IPS-18a (cell line): Measurements from ENCODE around the gene GRM1.

ENCODE experiments used
- H3K27ac ChIP-seq: one replicate; pipeline ENCODE4 v1.5.1; 2013; ENCODE audit warnings: low read length
- H3K27me3 ChIP-seq: one replicate; pipeline ENCODE4 v1.6.1; 2013; ENCODE audit warnings: mild to moderate bottlenecking, low read length; ENCODE audit not compliant: control insufficient read depth, insufficient read depth
- H3K36me3 ChIP-seq: one replicate; pipeline ENCODE4 v1.6.1; 2013; ENCODE audit warnings: low read depth, low read length; ENCODE audit not compliant: control insufficient read depth
- H3K4me1 ChIP-seq: one replicate; pipeline ENCODE4 v1.6.1; 2013; ENCODE audit warnings: low read depth, low read length; ENCODE audit not compliant: control insufficient read depth
- H3K4me3 ChIP-seq: one replicate; pipeline ENCODE4 v1.5.1; 2013; ENCODE audit warnings: low read length
- H3K9ac ChIP-seq: one replicate; pipeline ENCODE4 v1.6.1; 2013; ENCODE audit warnings: mild to moderate bottlenecking, low read length, moderate library complexity
- H3K9me3 ChIP-seq: one replicate; pipeline ENCODE4 v1.6.1; 2013; ENCODE audit warnings: low read depth, low read length; ENCODE audit not compliant: control insufficient read depth

Gene GRM1

GRCh38 chr6:146277142-146277541 is 248.3 kb downstream of the GRM1 start:
- Histone ChIP-seq H3K27me3 (no peaks in the 10 kb centered on the region), H3K4me1 (peaks cover 2% of the 10 kb centered on the region), H3K27ac (no peak overlapping the region), H3K9me3 (no peaks in the 10 kb centered on the region), H3K36me3 (no peaks in the 10 kb centered on the region), H3K9ac (no peak overlapping the region), H3K4me3 (no peak overlapping the region)

- no peaks in the 10 kb centered on the region for H3K36me3 ChIP-seq
- H3K9me3 ChIP-seq, result no peaks in the 10 kb centered on the region
- no peaks in the 10 kb centered on the region for H3K4me1 ChIP-seq
- H3K27ac ChIP-seq, result no peak overlapping the region
- H3K9ac ChIP-seq, result no peak overlapping the region
- H3K27me3 ChIP-seq, result no peaks in the 10 kb centered on the region
- no peak overlapping the region for H3K4me3 ChIP-seq
Observed at GRCh38 chr6:146281651-146282362, 252.9 kb downstream of the GRM1 start.

- H3K36me3 ChIP-seq, result no peaks in the 10 kb centered on the region
- no peak overlapping the region for H3K4me3 ChIP-seq
- H3K27me3 ChIP-seq, result no peaks in the 10 kb centered on the region
- H3K27ac ChIP-seq, result no peak overlapping the region
- no peaks in the 10 kb centered on the region for H3K4me1 ChIP-seq
- H3K9me3 ChIP-seq, result no peaks in the 10 kb centered on the region
- no peak overlapping the region for H3K9ac ChIP-seq
Observed at GRCh38 chr6:146282837-146283236, 254.0 kb downstream of the GRM1 start.

- no peak overlapping the region for H3K9ac ChIP-seq
- H3K4me1 ChIP-seq, result no peaks in the 10 kb centered on the region
- no peaks in the 10 kb centered on the region for H3K27me3 ChIP-seq
- H3K9me3 ChIP-seq, result no peaks in the 10 kb centered on the region
- no peaks in the 10 kb centered on the region for H3K36me3 ChIP-seq
- no peak overlapping the region for H3K4me3 ChIP-seq
- no peak overlapping the region for H3K27ac ChIP-seq
Observed at GRCh38 chr6:146284311-146284710, 255.4 kb downstream of the GRM1 start.

- Histone ChIP-seq H3K36me3 (no peaks in the 10 kb centered on the region), H3K9ac (no peak overlapping the region), H3K27me3 (no peaks in the 10 kb centered on the region), H3K9me3 (no peaks in the 10 kb centered on the region), H3K4me3 (no peak overlapping the region), H3K27ac (no peak overlapping the region), H3K4me1 (no peaks in the 10 kb centered on the region)
Observed at GRCh38 chr6:146286961-146287360, 258.1 kb downstream of the GRM1 start.

GRCh38 chr6:146287691-146288369 is 259.0 kb downstream of the GRM1 start:
- Histone ChIP-seq H3K9me3 (no peaks in the 10 kb centered on the region), H3K4me3 (no peak overlapping the region), H3K36me3 (no peaks in the 10 kb centered on the region), H3K9ac (no peak overlapping the region), H3K27me3 (no peaks in the 10 kb centered on the region), H3K4me1 (no peaks in the 10 kb centered on the region), H3K27ac (no peak overlapping the region)

GRCh38 chr6:146289816-146290588 is 261.1 kb downstream of the GRM1 start:
- no peak overlapping the region for H3K27ac ChIP-seq
- no peak overlapping the region for H3K9ac ChIP-seq
- no peak overlapping the region for H3K4me3 ChIP-seq

GRCh38 chr6:146290589-146290901 is 261.7 kb downstream of the GRM1 start:
- no peaks in the 10 kb centered on the region for H3K9me3 ChIP-seq
- no peaks in the 10 kb centered on the region for H3K27me3 ChIP-seq
- H3K4me1 ChIP-seq, result no peaks in the 10 kb centered on the region
- no peaks in the 10 kb centered on the region for H3K36me3 ChIP-seq
- no peak overlapping the region for H3K27ac ChIP-seq
- no peak overlapping the region for H3K4me3 ChIP-seq
- H3K9ac ChIP-seq, result no peak overlapping the region

More at GRCh38 chr6:146289816-146290588, 261.1 kb downstream of the GRM1 start:
- H3K27me3 ChIP-seq, result no peaks in the 10 kb centered on the region
- no peaks in the 10 kb centered on the region for H3K36me3 ChIP-seq
- H3K9me3 ChIP-seq, result no peaks in the 10 kb centered on the region
- no peaks in the 10 kb centered on the region for H3K4me1 ChIP-seq

GRCh38 chr6:146292506-146292905 is 263.6 kb downstream of the GRM1 start:
- no peak overlapping the region for H3K9ac ChIP-seq
- no peaks in the 10 kb centered on the region for H3K27me3 ChIP-seq
- H3K27ac ChIP-seq, result no peak overlapping the region
- no peaks in the 10 kb centered on the region for H3K4me1 ChIP-seq
- H3K9me3 ChIP-seq, result no peaks in the 10 kb centered on the region
- H3K36me3 ChIP-seq, result no peaks in the 10 kb centered on the region
- H3K4me3 ChIP-seq, result no peak overlapping the region

GRCh38 chr6:146295695-146296094 is 266.8 kb downstream of the GRM1 start:
- Histone ChIP-seq H3K9me3 (no peaks in the 10 kb centered on the region), H3K36me3 (no peaks in the 10 kb centered on the region), H3K27me3 (no peaks in the 10 kb centered on the region), H3K27ac (no peak overlapping the region), H3K4me1 (no peaks in the 10 kb centered on the region), H3K9ac (no peak overlapping the region), H3K4me3 (no peak overlapping the region)

- Histone ChIP-seq H3K4me1 (no peaks in the 10 kb centered on the region), H3K27me3 (no peaks in the 10 kb centered on the region), H3K4me3 (no peak overlapping the region), H3K36me3 (no peaks in the 10 kb centered on the region), H3K9ac (no peak overlapping the region), H3K27ac (no peak overlapping the region), H3K9me3 (no peaks in the 10 kb centered on the region)
Observed at GRCh38 chr6:146297815-146298214, 269.0 kb downstream of the GRM1 start.
